ENCODE data around the gene REC8.

DNA sequence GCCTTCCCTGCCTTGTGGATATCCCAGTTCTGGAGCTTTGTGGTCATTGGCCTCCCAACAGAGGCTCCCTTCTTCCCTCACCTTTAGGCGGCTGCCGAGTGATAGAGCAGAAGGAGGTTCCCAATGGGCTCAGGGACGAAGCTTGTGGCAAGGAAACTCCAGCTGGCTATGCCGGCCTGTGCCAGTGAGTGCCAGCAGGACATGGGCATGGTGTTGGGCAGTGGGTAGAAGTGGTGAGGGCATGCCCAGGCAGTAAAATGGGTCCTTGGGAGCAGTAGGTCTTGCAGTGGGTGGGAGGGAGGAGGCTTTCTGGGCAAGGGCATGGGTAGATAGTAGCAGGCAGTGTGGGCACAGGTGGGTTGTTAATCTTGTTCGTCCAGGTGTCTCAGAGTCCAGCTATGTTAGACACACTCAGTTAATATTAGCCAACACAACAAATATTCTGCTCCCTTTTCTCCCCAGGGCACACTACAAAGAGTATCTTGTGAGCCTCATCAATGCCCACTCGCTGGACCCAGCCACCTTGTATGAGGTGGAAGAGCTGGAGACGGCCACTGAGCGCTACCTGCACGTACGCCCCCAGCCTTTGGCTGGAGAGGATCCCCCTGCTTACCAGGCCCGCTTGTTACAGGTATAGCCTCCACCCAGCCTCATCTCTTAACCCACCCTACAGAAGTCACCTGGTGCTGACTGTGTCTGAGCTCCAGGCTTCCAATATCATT is 11.9 kb upstream of the REC8 start:
- TF ChIP-seq, protein P1, sequence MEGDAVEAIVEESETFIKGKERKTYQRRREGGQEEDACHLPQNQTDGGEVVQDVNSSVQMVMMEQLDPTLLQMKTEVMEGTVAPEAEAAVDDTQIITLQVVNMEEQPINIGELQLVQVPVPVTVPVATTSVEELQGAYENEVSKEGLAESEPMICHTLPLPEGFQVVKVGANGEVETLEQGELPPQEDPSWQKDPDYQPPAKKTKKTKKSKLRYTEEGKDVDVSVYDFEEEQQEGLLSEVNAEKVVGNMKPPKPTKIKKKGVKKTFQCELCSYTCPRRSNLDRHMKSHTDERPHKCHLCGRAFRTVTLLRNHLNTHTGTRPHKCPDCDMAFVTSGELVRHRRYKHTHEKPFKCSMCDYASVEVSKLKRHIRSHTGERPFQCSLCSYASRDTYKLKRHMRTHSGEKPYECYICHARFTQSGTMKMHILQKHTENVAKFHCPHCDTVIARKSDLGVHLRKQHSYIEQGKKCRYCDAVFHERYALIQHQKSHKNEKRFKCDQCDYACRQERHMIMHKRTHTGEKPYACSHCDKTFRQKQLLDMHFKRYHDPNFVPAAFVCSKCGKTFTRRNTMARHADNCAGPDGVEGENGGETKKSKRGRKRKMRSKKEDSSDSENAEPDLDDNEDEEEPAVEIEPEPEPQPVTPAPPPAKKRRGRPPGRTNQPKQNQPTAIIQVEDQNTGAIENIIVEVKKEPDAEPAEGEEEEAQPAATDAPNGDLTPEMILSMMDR (conservative IDR thresholded peaks at IDR 0.05), result no peak
- no peak for TF ChIP-seq EZH2 (IDR thresholded peaks at IDR 0.05; ENCODE audit: low read depth)
